GM12878 (cell line): ENCODE results near the gene ZNF595.
"Not testable (repeated sequence)": the region's sequence is repeated elsewhere in the genome, so short reads cannot be mapped to it uniquely, and the experiment has no call there.

Experiments
- EP300 ChIP-seq, 2 experiments: fragments of 150-350 bp in 1 of 2; IDR thresholded peaks; 2 replicates each; pipeline ENCODE4 v1.6.1; 2011 to 2012; ENCODE audit warnings: low read depth in 2 of 2, low read length in 2 of 2, borderline replicate concordance in 1 of 2, improper control_type of control experiment in 1 of 2, inconsistent platforms in 1 of 2; ENCODE audit not compliant: control insufficient read depth in 1 of 2
- MAX ChIP-seq: IDR thresholded peaks from 2 replicates; pipeline ENCODE4 v1.6.1; 2012; ENCODE audit warnings: low read depth, low read length, improper control_type of control experiment
- PAX5 ChIP-seq: IDR thresholded peaks from 2 replicates; pipeline ENCODE4 v1.6.1; 2011; ENCODE audit warnings: low read depth, low read length, borderline replicate concordance
- SIN3A ChIP-seq: IDR thresholded peaks from 2 replicates; pipeline ENCODE4 v1.6.1; 2012; ENCODE audit warnings: low read depth, low read length, improper control_type of control experiment
- TCF12 ChIP-seq: IDR thresholded peaks from 2 replicates; pipeline ENCODE4 v1.6.1; 2011; ENCODE audit warnings: low read depth, mild to moderate bottlenecking, low read length
- TF ChIP-seq, protein P1 (sequence below): fragments of 150-350 bp; IDR thresholded peaks from 2 replicates; pipeline ENCODE4 v1.6.1; 2014; ENCODE audit warnings: mild to moderate bottlenecking, low read depth, low read length

- not testable (repeated sequence) for TF ChIP-seq TCF12; EP300 (IDR thresholded peaks at IDR 0.05; ENCODE audit: borderline replicate concordance in 1 of 2, control insufficient read depth in 1 of 2, low read depth in 2 of 2, low read length in 2 of 2); MAX; PAX5; SIN3A
- TF ChIP-seq, protein P1, sequence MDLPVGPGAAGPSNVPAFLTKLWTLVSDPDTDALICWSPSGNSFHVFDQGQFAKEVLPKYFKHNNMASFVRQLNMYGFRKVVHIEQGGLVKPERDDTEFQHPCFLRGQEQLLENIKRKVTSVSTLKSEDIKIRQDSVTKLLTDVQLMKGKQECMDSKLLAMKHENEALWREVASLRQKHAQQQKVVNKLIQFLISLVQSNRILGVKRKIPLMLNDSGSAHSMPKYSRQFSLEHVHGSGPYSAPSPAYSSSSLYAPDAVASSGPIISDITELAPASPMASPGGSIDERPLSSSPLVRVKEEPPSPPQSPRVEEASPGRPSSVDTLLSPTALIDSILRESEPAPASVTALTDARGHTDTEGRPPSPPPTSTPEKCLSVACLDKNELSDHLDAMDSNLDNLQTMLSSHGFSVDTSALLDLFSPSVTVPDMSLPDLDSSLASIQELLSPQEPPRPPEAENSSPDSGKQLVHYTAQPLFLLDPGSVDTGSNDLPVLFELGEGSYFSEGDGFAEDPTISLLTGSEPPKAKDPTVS: not testable (repeated sequence)
Observed at GRCh38 chr4:38202-38601, 14.9 kb upstream of the ZNF595 start.
